GM12865 (cell line): ENCODE results near the gene ARSJ.

ENCODE experiments used
- DNase-seq: peaks from one replicate; pipeline ENCODE4 v3.0.0; 2010; ENCODE audit warnings: low read depth
- H3K4me3 ChIP-seq: 2 replicates; pipeline ENCODE4 v1.5.1; 2011; ENCODE audit warnings: mild to moderate bottlenecking, low read depth, low read length, control low read depth
- TF ChIP-seq, protein P1 (sequence below): IDR thresholded peaks from 2 replicates; pipeline ENCODE4 v1.5.1; 2011; ENCODE audit warnings: low read length, control low read depth, low read depth, inconsistent platforms; ENCODE audit not compliant: insufficient read depth; ENCODE audit errors: missing control alignments

The ARSJ gene

GRCh38 chr4:113888006-113888405, 91.4 kb downstream of the ARSJ start:
- no peak overlapping the region for H3K4me3 ChIP-seq
- no peak for DNase-seq
- TF ChIP-seq, protein P1, sequence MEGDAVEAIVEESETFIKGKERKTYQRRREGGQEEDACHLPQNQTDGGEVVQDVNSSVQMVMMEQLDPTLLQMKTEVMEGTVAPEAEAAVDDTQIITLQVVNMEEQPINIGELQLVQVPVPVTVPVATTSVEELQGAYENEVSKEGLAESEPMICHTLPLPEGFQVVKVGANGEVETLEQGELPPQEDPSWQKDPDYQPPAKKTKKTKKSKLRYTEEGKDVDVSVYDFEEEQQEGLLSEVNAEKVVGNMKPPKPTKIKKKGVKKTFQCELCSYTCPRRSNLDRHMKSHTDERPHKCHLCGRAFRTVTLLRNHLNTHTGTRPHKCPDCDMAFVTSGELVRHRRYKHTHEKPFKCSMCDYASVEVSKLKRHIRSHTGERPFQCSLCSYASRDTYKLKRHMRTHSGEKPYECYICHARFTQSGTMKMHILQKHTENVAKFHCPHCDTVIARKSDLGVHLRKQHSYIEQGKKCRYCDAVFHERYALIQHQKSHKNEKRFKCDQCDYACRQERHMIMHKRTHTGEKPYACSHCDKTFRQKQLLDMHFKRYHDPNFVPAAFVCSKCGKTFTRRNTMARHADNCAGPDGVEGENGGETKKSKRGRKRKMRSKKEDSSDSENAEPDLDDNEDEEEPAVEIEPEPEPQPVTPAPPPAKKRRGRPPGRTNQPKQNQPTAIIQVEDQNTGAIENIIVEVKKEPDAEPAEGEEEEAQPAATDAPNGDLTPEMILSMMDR, result no peak

DNA sequence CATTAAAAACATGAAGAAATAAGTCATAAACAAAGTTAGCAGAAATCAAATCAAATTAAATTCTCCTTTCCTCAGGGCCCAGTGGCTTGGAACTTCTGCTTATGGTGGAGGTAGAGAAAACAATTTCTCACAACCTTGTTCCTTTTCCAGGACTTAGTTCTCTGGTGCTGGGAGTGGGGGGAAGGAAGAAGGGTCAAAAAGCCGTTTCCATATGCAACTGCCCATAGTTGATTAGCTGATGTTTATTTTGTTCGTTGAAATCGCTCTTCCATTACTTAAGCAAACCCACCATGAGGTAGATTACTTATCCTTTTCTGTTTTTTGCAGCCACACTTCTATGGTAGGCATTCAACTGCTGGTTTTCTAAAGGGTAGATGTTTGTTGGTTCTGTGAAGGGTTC, 94.2 kb downstream of the ARSJ start:
- TF ChIP-seq, protein P1, result no peak
- H3K4me3 ChIP-seq, result no peak overlapping the region
- no peak for DNase-seq

- no peak for DNase-seq
- H3K4me3 ChIP-seq, result no peak overlapping the region
- TF ChIP-seq, protein P1, result no peak
Observed at GRCh38 chr4:113884655-113885054, 94.8 kb downstream of the ARSJ start.

GRCh38 chr4:113882668-113883067, 96.8 kb downstream of the ARSJ start:
- TF ChIP-seq, protein P1, result no peak
- DNase-seq, result no peak
- H3K4me3 ChIP-seq, result no peak overlapping the region

GRCh38 chr4:113881256-113881655, 98.2 kb downstream of the ARSJ start:
- DNase-seq, result no peak
- no peak overlapping the region for H3K4me3 ChIP-seq
- TF ChIP-seq, protein P1, result no peak

GRCh38 chr4:113880240-113881028, 99.0 kb downstream of the ARSJ start:
- H3K4me3 ChIP-seq, result no peak overlapping the region
- no peak for DNase-seq
- TF ChIP-seq, protein P1, result no peak

GRCh38 chr4:113878668-113879067, 100.8 kb downstream of the ARSJ start:
- DNase-seq, result no peak

More at GRCh38 chr4:113878668-113879067, 100.8 kb downstream of the ARSJ start:
- no peak overlapping the region for H3K4me3 ChIP-seq
- TF ChIP-seq, protein P1, result no peak
